ENCODE measurements around the gene ABCB8. TPM values are rescaled to one million over a fixed set of nuclear protein-coding genes. Genes with fewer than 3 reads are reported as not detected.

Gene ABCB8
- total and polyA plus RNA-seq, 9 of the 15 experiments (the other 6 are each of a cell fraction or from before 2014, with no cell fraction given) = 7.6 to 106 (median 36.3) TPM

DNA sequence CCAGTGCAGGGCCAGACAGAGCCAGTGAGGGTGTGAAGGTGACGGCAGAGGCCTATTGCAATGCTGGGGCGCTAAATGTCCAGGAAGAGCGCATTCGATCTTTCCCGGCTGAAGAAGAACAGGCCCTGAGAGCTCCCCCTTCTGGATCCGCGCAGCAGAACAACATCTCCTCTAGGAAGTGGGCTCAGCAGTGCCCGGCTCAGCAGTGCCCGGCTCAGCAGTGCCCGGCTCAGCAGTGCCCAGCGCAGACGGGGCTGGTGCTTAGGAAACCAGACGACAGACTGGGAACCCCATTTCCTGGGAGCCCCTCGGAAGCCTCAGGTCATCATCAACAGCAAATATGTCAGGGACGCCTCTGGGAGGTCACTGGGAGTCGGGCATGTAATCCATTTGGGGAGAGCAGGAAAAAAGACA is 42.1 kb upstream of the ABCB8 start (continued):
- TF ChIP-seq STAG1 (CRISPR knock-in tag; IDR thresholded peaks at IDR 0.05; ENCODE audit: borderline replicate concordance) (peak; percentile 35; the same call in 1 of the 2 replicates), XRCC4 (IDR thresholded peaks at IDR 0.05; ENCODE audit: extremely low read depth, insufficient read depth, insufficient read length) (no peak), RAD51 (IDR thresholded peaks at IDR 0.05; ENCODE audit: borderline replicate concordance, low read depth) (no peak), MIER1 (IDR thresholded peaks at IDR 0.05; ENCODE audit: low read depth) (peak; percentile 83), FOXP1 (CRISPR knock-in tag; IDR thresholded peaks at IDR 0.05) (no peak), HNRNPUL1 (IDR thresholded peaks at IDR 0.05; ENCODE audit: low read length) (no peak), TCF7 (IDR thresholded peaks at IDR 0.05; ENCODE audit: borderline replicate concordance) (0 out of 2 replicates have a peak, but pooled peaks have one; percentile 47), RAD21 (CRISPR knock-in tag; conservative IDR thresholded peaks at IDR 0.05 in 1 of 2, IDR thresholded peaks at IDR 0.05 in 1 of 2) (peak; percentile 84 to 92), MECOM (CRISPR knock-in tag; IDR thresholded peaks at IDR 0.05) (0 out of 2 replicates have a peak, but pooled peaks have one; percentile 15)
- TF ChIP-seq, protein P1, sequence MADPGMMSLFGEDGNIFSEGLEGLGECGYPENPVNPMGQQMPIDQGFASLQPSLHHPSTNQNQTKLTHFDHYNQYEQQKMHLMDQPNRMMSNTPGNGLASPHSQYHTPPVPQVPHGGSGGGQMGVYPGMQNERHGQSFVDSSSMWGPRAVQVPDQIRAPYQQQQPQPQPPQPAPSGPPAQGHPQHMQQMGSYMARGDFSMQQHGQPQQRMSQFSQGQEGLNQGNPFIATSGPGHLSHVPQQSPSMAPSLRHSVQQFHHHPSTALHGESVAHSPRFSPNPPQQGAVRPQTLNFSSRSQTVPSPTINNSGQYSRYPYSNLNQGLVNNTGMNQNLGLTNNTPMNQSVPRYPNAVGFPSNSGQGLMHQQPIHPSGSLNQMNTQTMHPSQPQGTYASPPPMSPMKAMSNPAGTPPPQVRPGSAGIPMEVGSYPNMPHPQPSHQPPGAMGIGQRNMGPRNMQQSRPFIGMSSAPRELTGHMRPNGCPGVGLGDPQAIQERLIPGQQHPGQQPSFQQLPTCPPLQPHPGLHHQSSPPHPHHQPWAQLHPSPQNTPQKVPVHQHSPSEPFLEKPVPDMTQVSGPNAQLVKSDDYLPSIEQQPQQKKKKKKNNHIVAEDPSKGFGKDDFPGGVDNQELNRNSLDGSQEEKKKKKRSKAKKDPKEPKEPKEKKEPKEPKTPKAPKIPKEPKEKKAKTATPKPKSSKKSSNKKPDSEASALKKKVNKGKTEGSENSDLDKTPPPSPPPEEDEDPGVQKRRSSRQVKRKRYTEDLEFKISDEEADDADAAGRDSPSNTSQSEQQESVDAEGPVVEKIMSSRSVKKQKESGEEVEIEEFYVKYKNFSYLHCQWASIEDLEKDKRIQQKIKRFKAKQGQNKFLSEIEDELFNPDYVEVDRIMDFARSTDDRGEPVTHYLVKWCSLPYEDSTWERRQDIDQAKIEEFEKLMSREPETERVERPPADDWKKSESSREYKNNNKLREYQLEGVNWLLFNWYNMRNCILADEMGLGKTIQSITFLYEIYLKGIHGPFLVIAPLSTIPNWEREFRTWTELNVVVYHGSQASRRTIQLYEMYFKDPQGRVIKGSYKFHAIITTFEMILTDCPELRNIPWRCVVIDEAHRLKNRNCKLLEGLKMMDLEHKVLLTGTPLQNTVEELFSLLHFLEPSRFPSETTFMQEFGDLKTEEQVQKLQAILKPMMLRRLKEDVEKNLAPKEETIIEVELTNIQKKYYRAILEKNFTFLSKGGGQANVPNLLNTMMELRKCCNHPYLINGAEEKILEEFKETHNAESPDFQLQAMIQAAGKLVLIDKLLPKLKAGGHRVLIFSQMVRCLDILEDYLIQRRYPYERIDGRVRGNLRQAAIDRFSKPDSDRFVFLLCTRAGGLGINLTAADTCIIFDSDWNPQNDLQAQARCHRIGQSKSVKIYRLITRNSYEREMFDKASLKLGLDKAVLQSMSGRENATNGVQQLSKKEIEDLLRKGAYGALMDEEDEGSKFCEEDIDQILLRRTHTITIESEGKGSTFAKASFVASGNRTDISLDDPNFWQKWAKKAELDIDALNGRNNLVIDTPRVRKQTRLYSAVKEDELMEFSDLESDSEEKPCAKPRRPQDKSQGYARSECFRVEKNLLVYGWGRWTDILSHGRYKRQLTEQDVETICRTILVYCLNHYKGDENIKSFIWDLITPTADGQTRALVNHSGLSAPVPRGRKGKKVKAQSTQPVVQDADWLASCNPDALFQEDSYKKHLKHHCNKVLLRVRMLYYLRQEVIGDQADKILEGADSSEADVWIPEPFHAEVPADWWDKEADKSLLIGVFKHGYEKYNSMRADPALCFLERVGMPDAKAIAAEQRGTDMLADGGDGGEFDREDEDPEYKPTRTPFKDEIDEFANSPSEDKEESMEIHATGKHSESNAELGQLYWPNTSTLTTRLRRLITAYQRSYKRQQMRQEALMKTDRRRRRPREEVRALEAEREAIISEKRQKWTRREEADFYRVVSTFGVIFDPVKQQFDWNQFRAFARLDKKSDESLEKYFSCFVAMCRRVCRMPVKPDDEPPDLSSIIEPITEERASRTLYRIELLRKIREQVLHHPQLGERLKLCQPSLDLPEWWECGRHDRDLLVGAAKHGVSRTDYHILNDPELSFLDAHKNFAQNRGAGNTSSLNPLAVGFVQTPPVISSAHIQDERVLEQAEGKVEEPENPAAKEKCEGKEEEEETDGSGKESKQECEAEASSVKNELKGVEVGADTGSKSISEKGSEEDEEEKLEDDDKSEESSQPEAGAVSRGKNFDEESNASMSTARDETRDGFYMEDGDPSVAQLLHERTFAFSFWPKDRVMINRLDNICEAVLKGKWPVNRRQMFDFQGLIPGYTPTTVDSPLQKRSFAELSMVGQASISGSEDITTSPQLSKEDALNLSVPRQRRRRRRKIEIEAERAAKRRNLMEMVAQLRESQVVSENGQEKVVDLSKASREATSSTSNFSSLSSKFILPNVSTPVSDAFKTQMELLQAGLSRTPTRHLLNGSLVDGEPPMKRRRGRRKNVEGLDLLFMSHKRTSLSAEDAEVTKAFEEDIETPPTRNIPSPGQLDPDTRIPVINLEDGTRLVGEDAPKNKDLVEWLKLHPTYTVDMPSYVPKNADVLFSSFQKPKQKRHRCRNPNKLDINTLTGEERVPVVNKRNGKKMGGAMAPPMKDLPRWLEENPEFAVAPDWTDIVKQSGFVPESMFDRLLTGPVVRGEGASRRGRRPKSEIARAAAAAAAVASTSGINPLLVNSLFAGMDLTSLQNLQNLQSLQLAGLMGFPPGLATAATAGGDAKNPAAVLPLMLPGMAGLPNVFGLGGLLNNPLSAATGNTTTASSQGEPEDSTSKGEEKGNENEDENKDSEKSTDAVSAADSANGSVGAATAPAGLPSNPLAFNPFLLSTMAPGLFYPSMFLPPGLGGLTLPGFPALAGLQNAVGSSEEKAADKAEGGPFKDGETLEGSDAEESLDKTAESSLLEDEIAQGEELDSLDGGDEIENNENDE (IDR thresholded peaks at IDR 0.05; ENCODE audit: low read depth, low read length) = no peak
- TF ChIP-seq, protein P2, sequence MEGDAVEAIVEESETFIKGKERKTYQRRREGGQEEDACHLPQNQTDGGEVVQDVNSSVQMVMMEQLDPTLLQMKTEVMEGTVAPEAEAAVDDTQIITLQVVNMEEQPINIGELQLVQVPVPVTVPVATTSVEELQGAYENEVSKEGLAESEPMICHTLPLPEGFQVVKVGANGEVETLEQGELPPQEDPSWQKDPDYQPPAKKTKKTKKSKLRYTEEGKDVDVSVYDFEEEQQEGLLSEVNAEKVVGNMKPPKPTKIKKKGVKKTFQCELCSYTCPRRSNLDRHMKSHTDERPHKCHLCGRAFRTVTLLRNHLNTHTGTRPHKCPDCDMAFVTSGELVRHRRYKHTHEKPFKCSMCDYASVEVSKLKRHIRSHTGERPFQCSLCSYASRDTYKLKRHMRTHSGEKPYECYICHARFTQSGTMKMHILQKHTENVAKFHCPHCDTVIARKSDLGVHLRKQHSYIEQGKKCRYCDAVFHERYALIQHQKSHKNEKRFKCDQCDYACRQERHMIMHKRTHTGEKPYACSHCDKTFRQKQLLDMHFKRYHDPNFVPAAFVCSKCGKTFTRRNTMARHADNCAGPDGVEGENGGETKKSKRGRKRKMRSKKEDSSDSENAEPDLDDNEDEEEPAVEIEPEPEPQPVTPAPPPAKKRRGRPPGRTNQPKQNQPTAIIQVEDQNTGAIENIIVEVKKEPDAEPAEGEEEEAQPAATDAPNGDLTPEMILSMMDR (IDR thresholded peaks at IDR 0.05 in 2 of 3, conservative IDR thresholded peaks at IDR 0.05 in 1 of 3; ENCODE audit: insufficient read depth in 2 of 3, low read depth in 1 of 3, low read length in 3 of 3) = peak; percentile 92 to 96 (median 95)
- TF ChIP-seq, protein P3, sequence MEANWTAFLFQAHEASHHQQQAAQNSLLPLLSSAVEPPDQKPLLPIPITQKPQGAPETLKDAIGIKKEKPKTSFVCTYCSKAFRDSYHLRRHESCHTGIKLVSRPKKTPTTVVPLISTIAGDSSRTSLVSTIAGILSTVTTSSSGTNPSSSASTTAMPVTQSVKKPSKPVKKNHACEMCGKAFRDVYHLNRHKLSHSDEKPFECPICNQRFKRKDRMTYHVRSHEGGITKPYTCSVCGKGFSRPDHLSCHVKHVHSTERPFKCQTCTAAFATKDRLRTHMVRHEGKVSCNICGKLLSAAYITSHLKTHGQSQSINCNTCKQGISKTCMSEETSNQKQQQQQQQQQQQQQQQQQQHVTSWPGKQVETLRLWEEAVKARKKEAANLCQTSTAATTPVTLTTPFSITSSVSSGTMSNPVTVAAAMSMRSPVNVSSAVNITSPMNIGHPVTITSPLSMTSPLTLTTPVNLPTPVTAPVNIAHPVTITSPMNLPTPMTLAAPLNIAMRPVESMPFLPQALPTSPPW (CRISPR knock-in tag; IDR thresholded peaks at IDR 0.05) = peak; percentile 33; the same call in 1 of the 2 replicates

Measured in K562 (cell line).